ENCODE results near the gene ADGRB3. TPM values are rescaled to one million over a fixed set of nuclear protein-coding genes. Genes with fewer than 3 reads are reported as not detected.
"Not testable (repeated sequence)": the region's sequence is repeated elsewhere in the genome, so short reads cannot be mapped to it uniquely, and the experiment has no call there.

The ADGRB3 gene
- total and polyA plus RNA-seq, 7 donors: 0.60 to 11.5 (median 9.7) TPM; not detected in 1

- Histone ChIP-seq H3K4me3 (no peak overlapping the region), H3K4me1 (no peaks in the 10 kb centered on the region), H3K36me3 (no peaks in the 10 kb centered on the region), H3K27ac (no peak overlapping the region), H3K27me3 (no peaks in the 10 kb centered on the region), H3K9me3 (no peaks in the 10 kb centered on the region)
- no peak for TF ChIP-seq EP300 (IDR thresholded peaks at IDR 0.05)
- TF ChIP-seq CTCF (IDR thresholded peaks at IDR 0.05): no peak
- no peak for TF ChIP-seq POLR2AphosphoS5 (IDR thresholded peaks at IDR 0.05)
- intact Hi-C loops (cut with DNase I): no loop called here
- no peak for DNase-seq
- WGBS, 2 donors: 38 to 71% methylated on average over 1 of the region's 1 CpG
Measured at GRCh38 chr6:68895929-68896328, 260.8 kb downstream of the ADGRB3 start.

- WGBS, 2 donors: 90 to 96% methylated on average over 1 of the region's 1 CpG
- H3K4me3 ChIP-seq: no peak overlapping the region
- DNase-seq: no peak
- intact Hi-C loops (cut with DNase I): no loop called here
- TF ChIP-seq POLR2AphosphoS5 (IDR thresholded peaks at IDR 0.05) (no peak), CTCF (IDR thresholded peaks at IDR 0.05) (no peak), EP300 (IDR thresholded peaks at IDR 0.05) (no peak), POLR2A (IDR thresholded peaks at IDR 0.05) (no peak)
- H3K27me3 ChIP-seq: no peaks in the 10 kb centered on the region
- no peaks in the 10 kb centered on the region for H3K36me3 ChIP-seq
- no peaks in the 10 kb centered on the region for H3K4me1 ChIP-seq
- H3K9me3 ChIP-seq: no peaks in the 10 kb centered on the region
- H3K27ac ChIP-seq: no peak overlapping the region
Measured at GRCh38 chr6:68901044-68901443, 266.0 kb downstream of the ADGRB3 start.

GRCh38 chr6:68911334-68911733 lies 276.3 kb downstream of the ADGRB3 start:
- Histone ChIP-seq H3K36me3 (no peaks in the 10 kb centered on the region), H3K4me1 (no peaks in the 10 kb centered on the region), H3K4me3 (no peak overlapping the region), H3K27me3 (no peaks in the 10 kb centered on the region), H3K27ac (no peak overlapping the region), H3K9me3 (no peaks in the 10 kb centered on the region)
- no peak for TF ChIP-seq POLR2AphosphoS5 (IDR thresholded peaks at IDR 0.05)
- WGBS, 2 donors: 87 to 88% methylated on average over 3 of the region's 3 CpGs
- DNase-seq: no peak
- intact Hi-C loops (cut with DNase I): no loop called here

GRCh38 chr6:68911811-68912210 lies 276.7 kb downstream of the ADGRB3 start:
- no peak for TF ChIP-seq EP300 (IDR thresholded peaks at IDR 0.05)
- TF ChIP-seq CTCF (IDR thresholded peaks at IDR 0.05): no peak
- TF ChIP-seq POLR2A (IDR thresholded peaks at IDR 0.05): no peak
- no peak for TF ChIP-seq POLR2AphosphoS5 (IDR thresholded peaks at IDR 0.05)
- no peak overlapping the region for H3K4me3 ChIP-seq
- no peaks in the 10 kb centered on the region for H3K4me1 ChIP-seq
- no peaks in the 10 kb centered on the region for H3K27me3 ChIP-seq
- no peak overlapping the region for H3K27ac ChIP-seq
- intact Hi-C loops (cut with DNase I): no loop called here
- no peaks in the 10 kb centered on the region for H3K9me3 ChIP-seq
- DNase-seq: no peak
- no peaks in the 10 kb centered on the region for H3K36me3 ChIP-seq

GRCh38 chr6:68912805-68913204 lies 277.7 kb downstream of the ADGRB3 start:
- H3K36me3 ChIP-seq; intact Hi-C loops (cut with DNase I); H3K9me3 ChIP-seq; H3K27ac ChIP-seq; DNase-seq; H3K4me3 ChIP-seq; H3K27me3 ChIP-seq; H3K4me1 ChIP-seq: not testable (repeated sequence)
- WGBS, 2 donors: 94 to 97% methylated on average over 9 of the region's 9 CpGs

GRCh38 chr6:68915586-68915985 lies 280.5 kb downstream of the ADGRB3 start:
- Histone ChIP-seq H3K4me1 (no peaks in the 10 kb centered on the region), H3K36me3 (no peaks in the 10 kb centered on the region), H3K9me3 (no peaks in the 10 kb centered on the region), H3K4me3 (no peak overlapping the region), H3K27ac (no peak overlapping the region), H3K27me3 (no peaks in the 10 kb centered on the region)
- no peak for DNase-seq
- TF ChIP-seq POLR2A (IDR thresholded peaks at IDR 0.05): no peak
- no peak for TF ChIP-seq POLR2AphosphoS5 (IDR thresholded peaks at IDR 0.05)
- TF ChIP-seq CTCF (IDR thresholded peaks at IDR 0.05): no peak
- TF ChIP-seq EP300 (IDR thresholded peaks at IDR 0.05): no peak
- WGBS, 2 donors: 31 to 63% methylated on average over 2 of the region's 2 CpGs
- intact Hi-C loops (cut with DNase I): no loop called here

All from sigmoid colon (tissue), 7 donors.